NCI-H226 (cell line): ENCODE measurements around the gene MRRF.
"Not testable (repeated sequence)": the region's sequence is repeated elsewhere in the genome, so short reads cannot be mapped to it uniquely, and the experiment has no call there.

Experiments used
- DNase-seq: peaks from one replicate; pipeline ENCODE4 v3.0.0-alpha.2; 2015

Gene MRRF

DNA sequence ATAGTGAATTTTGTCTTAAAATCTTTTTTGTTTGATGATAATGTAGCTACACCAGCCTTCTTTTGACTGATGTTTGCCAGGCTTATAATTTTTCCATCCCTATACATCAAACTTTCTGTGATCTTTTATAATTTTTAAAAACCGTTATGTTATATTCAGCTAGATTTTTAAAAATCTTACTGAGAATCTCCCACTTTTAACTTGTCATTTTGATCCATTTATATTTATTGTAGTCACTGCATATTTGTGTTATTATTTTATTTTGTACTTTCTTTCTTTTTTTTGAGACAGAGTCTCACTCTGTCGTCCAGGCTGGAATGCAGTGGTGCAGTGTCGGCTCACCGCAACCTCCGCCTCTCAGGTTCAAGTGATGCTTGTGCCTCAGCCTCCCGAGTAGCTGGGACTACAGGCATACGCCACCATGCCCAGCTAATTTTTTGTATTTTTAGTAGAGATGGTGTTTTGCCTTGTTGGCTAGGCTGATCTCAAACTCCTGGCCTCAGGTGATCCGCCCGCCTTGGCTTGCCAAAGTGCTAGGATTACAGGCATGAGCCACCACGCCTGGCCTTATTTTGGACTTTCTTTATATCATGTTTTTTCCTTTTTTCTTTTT is 12.7 kb downstream of the MRRF start:
- DNase-seq, result no peak

DNA sequence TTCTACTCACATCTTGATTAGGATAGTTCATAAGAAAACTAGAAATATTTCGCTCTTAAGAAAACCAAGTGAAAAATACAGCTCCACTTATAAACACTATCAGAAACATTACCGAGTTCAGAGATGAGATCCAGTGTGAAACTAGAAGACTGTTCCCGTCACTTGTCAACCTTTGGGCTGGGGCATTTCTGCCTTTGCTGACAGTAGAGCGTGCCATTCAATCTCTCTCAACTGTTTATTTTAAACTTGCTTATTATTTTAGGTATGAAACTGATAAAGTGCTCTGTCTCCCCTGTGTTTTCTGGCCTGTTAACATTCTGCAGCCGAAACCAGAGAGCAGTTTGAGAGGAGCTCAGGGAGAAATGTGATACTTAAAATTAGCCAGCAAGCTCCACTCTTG is 16.7 kb downstream of the MRRF start:
- DNase-seq, result no peak

DNA sequence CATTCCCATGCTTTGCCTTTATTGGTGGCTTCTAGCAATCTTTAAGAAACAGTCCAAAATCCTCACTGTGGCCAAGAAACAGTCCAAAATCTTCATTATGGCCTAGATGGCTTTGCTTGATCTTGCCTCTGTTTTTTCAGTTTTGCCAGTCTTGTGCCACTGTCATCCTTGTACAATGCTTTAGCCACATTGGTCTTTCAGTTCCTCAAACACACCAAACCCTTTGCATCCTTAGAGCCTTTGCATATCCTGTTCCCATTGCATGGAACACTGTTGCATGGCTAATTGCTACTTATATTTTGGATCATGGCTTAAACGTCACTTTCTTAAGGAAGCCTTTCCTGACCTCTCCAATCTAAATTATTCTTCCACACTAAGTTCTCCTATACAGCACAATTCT is 22.1 kb downstream of the MRRF start:
- DNase-seq, result no peak

DNA sequence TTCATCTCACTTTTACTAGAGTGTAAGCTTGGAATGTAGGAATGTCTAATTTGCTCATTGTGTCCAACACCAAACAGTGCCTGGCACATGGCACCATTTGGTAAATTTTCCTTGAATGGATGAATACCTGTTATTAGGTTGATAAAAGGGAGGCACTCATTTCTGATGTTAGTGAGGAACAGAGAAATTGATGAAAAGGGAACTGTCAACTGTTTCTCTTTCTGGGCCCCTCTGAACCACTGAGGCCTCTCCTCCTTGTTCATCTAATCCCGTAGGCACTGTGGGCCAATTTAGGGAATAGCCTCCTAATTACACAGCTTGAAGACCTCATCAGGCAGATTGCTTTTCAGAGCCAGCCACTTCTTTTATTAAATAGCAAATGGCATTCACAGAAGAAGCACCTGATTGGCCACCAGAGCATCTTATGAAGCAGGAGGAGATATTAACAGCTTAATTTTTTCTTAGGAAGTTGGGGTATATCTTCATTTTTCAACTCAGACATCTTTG is 22.6 kb downstream of the MRRF start:
- DNase-seq, result no peak

DNA sequence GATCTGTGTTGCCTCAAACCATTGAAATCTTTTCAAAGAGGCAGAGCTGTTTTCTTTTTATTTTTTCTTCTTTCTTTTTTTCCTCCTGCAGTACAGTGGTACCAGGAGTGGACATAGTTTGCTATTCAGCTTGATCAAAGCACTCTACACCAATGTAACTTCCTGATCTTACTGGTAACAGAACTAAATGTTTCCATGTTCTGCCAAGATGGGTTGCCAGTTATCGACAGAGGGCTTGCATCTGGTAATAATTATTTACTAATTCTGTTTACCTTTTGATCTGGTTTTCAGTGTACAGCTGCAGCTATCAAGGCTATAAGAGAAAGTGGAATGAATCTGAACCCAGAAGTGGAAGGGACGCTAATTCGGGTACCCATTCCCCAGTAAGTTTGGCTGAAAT is 26.8 kb downstream of the MRRF start:
- no peak for DNase-seq

DNA sequence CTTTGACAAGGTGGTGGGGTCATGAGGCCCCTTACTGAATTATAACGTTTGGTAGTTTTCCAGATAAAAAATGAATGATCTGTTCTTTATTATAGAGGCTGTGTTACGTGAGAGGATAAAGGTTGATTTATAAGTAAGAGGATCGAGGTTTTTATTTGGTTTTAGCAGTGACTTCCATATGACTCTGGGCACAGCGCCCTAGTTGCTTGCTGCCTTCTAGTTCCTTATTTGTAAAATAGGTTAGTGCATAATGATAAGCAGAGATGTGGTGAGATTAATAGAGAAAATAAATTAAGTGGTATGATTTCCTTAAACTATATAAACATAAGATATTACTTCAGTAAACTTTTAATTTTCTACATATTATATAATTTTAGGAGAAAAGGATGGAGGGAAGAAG is 29.8 kb downstream of the MRRF start:
- no peak for DNase-seq

DNA sequence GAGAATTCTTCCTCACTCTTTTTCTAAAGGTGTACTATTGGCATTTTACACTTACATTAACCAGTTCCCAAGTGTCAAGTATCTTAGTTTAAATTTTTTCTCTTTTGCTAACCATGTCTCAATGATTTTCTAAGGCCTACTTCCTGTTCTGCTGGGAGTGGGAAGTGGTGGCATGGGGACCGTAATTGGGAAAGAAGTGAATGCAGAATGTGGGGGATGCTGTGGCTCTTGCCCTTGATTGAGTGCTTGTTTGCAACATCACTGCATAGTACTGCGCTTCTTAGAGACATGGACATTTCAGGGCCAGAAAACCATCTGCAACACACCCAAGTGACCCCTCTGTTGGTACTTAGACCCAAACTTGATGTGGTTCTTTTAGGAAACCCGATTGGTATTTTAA is 32.8 kb downstream of the MRRF start:
- DNase-seq, result no peak

DNA sequence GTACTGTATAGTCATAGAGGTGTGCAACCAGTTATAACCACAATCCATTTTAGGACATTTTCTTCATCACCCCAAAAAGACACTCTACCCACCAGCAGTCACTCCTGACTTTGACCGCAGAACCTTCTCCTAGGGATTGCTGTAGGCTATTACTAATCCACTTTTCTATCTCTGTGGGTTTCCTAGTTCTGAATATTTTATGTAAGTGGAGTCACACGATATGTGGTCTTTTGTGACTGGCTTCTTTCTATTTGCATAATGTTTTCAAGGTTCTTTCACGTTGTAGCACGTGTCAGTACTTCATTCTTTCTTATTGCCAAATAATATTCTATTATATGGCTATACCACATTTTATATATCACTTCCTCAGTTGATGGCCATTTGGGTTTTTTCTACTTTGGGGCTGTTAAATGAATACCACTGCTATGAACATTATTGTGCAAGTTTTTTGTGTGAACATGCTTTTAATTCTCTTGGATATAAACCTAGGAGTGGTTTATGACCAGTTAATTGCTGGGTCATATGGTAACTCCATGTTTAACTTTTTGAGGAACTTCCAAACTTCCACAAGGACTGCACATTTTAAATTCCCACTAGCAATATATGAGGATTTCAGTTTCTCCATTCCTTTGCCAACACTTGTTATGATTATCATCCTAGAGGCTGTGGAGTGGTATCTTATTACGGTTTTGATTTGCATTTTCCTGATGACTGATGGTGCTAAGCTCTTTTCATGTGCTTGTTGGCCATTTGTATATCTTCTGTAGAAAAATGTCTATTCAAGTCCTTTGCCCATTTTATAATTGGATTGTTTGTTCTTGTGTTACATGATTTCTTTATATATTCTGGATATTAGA is 37.8 kb downstream of the MRRF start:
- no peak for DNase-seq

DNA sequence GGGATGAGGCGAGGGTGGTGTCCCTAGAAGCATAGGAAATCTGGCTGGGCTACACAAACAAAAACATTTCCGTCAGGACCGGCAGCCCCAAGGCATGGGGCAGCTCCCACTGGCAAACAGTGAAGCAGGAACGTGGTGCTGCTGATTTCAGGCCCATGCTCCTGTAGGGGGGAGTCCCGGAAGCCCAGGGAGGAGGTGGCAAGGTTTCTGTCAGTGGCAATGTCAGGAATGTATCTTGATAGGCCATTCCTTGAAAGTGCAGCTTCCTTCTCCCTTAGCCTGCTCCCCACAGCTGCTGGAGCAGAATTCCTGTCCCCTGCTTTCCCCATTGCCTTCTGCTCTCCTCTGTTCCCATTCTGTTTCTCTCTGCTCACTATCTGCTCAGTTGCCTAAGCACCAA is 42.4 kb downstream of the MRRF start:
- DNase-seq, result no peak

DNA sequence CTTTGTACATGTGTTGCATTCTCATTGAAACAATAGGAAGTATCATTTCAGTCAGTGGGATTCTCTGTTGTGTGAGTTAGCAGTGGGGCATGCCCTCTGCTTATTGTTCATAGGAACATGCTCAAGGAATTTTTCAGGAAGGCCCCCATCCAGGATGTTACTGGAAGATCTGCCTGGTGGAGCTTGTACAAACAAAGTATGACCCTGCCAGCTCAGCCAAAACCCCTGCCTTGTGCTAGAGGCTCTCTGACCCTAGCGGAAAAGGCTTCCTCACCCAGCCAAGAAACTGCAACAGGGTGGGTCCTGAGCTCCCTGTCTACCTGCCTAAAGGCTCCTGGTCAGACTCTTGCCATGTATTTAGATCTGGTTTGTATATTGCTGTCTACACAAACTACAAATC is 43.2 kb downstream of the MRRF start:
- no peak for DNase-seq

DNA sequence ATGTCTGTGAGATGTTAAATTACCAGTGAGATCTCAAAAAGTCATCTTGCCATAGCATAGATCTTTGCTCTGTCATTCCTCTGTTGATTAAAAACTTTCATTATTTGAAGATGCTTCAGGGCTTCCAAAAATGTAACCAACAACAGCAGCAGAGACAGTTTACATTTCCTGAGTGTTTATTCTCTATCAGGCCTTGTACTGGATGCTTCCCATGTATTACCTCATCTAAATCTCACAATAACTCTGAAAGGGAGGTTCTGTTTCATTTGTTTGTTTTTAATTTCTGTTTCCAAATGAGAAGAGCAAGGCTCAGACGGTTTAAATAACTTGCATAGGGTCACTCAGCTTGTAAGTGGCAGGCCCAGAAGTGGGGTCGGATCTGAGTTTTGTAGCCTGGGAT is 45.2 kb downstream of the MRRF start:
- no peak for DNase-seq

DNA sequence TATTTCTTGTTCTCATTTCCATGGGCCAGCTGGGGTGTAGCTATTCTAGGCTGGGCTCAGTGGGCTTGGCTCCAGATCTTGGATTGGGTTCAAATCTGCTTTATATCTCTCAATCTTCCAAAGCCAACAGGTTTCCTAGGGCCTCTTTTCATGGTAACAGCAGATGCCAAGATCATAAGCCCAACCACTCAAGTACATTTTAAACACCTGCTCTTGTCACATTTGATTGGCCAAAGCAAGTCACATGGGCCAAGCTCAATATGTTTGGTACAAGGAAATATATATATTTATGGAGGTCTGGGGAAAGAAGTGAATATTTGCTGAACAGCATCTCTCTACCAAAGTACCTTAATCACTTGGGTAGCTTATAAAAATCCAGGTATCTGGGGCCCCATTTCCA is 49.5 kb downstream of the MRRF start:
- no peak for DNase-seq

DNA sequence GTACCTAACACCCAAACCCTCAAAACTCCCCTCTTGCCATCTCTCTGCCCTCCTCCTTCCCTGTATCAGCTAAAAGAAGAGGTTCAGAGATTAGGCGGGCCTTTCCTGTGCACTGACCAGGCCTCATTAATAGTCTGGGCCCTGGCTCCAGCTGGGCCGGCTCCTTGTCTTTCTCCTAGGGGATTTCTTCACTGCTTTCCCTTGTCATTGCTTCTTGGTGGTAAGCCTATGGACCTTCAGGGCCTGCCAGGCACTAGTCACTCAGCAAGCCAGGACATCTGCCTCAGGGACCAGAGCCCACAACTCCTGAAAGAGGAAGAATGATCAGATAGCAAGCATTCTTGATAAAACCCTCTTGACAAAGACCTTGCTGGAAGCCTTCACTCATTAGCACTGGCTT is 50.9 kb downstream of the MRRF start:
- no peak for DNase-seq

DNA sequence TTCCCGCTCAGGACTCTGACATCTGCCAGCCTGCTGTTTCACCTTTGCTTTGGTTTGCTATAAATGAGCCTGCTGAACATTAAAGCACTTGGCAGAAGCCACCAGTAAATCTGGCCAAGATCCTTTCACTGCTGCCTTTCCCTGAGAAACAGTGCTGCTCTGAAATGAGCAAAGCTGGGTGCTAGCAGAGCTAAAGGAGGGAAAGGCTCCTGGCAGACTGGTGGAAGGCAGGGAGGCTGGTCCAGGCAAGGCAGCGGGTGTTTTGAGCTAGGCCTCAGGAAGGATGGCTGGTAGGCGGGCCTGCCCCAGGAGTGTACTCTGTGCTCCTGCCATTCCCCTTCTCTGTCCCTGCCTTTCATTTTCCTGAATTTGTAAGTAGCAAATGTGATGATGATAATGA is 53.6 kb downstream of the MRRF start:
- no peak for DNase-seq

DNA sequence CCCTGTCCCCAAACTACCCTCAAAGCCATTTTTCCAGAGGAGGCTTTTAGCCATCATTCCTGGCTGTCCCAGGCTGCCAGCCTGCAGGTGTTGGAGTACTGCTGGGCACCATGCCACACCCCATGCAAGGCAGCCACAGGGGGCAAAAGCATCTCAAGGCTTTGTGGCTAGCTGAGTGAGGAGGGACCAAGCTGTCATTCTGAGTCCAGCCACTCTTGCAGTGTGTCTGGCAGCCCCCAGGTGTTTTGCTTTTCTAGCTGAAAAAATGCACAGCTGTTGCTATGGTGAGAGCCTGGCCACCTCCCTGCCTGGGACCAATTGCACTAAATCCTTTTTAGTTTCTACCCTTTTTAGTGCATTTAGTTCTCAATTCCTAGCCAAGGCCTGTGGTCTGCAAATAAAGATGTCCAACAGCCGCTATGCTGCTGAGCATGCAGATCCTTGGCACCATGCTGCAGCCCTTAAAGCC is 55.8 kb downstream of the MRRF start:
- DNase-seq, result no peak

DNA sequence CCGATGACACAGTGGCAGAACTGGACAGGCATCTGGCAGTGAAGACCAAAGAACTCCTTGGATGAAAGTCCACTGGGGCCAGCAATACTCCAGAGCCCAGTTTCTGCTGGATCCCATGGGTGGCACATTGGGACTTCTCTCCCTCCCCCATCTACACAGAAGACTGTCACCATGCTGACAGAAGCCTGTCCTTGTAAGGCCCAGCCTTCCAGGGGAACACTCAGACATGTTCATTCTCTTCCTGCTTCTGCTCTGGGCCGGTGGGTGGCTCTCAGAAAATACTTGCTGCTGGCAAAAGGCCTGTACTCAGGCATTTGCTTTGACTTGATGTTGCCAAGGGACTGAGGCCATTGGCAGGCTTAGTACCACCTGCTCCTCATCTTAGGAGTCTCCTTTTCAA is 57.9 kb downstream of the MRRF start:
- DNase-seq, result no peak

DNA sequence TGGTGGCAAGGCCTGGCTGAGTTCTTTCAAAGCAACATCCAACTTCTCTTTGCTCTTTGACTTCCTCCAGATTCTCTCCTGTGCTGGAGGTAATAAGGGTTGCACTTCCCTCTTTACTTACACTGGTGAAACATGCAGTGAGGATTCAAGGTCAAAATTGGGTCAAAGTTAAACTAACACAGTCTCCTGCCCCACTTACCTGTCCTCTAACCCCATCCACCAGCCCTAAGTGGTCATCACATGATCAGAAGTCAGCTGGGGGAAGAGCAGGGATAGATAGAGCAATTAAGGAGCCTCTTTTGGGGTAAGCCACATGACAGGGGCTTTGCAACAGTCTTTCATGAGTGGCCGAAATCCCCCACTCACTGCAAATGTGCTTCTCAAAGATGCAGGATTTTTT is 60.0 kb downstream of the MRRF start:
- not testable (repeated sequence) for DNase-seq

DNA sequence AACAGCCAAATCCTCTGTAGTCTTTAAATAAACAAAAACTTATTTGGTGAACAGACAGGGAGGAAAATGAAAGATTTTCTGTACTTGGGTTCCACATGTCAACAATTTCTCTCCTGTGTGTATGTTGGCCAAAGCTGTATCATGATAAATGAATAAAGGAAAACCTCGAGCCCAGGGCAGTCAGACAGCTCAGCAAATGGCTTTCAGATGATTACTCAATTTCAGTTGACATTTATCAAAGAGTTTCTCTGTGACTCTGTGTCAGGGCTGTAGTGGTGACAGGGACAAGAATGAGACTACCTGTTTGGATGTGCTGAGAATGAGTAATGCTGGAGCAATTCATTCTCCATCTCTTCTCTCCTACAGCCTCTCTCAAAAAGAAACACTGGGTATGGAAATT is 60.4 kb downstream of the MRRF start:
- DNase-seq, result no peak

DNA sequence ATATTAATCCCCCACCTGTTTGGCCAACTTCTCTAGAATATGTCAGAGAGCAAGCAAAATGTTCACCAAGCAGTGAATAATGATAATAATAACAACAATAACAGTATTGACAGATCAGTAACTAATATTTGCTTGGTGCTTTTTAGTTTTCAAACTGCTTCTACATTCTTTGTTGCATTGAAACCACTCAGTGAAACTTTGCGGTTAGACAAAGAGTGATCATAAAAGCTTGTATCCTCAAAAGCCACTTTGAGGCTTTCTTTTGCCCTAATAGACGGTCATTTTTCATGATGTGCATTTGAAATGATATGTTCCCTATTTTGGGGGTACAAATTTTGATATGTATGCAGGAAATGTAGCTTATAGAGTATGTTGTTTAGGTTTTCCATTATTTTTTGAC is 62.5 kb downstream of the MRRF start:
- DNase-seq, result no peak

DNA sequence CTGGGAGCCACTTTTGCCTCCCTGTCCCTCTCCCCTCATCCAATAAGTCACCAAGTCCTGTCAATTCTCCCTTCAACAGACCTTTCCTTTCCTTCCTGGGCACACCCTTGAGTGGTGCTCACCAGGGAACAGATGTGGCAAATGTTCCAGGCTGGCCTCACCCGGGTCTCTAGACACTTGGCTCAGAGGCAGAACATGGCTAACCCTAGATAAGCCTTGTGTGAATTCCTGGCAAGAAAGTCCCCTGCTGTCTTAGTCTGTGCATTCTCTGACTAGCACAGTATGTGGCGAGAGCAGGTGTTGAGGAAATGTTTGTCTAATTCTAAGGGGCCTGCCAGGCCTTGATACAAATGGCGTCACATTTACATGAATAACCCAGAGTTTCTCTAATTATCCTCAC is 64.9 kb downstream of the MRRF start:
- DNase-seq, result no peak

DNA sequence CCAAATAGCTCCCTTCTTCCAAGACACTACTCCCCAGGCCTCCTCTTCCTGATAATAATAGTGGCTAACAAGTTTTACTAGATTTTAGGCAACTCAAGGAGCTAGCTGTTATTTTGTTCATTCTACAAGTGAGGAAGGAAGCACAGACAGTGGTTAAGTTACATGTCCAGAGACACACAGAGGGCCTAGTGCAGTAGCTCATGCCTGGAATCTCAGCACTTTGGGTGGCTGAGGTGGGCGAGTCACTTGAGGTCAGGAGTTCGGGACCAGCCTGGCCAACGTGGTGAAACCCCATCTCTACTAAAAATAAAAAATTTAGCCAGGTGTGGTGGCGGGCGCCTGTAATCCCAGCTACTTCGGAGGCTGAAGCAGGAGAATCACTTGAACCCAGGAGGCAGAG is 65.8 kb downstream of the MRRF start:
- DNase-seq, result not testable (repeated sequence)

DNA sequence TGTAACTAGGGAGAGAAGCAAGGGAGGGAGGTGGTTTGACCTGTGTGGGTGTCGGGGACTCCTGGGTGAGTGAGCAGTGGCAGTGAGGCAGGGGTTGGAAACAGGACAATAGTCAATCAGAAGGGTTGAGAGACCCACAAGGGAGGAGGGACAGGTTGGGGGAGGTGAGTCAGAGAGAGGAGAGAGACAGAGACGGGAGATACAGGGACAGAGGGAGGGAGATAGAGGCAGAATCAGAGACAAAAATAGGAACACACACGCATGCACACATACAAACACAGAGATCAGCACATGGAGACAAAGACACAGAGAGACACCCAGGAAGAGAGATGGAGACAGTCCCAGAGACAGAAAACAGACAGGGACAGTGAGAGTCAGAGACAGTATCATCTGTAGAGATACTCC is 66.8 kb downstream of the MRRF start:
- no peak for DNase-seq

DNA sequence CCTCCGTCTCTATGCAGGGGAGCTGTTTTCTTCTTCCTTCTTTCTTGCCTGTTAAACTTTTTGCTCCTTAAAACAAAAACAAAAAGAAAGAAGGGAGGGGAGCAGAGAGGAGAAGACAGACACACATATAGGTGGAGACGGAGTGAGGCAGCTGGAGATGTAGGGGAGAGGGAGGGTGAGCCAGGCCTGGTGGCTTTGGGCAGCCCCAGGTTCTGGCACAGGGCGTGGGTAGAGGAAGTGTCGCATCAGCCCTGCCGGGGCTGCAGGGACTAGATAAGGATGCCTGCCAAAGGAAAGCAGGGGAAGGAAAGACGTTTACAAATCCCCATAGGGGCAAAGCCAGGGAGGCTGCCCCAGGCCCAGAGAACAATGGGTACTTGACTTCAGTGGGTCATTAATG is 67.4 kb downstream of the MRRF start:
- DNase-seq, result no peak

DNA sequence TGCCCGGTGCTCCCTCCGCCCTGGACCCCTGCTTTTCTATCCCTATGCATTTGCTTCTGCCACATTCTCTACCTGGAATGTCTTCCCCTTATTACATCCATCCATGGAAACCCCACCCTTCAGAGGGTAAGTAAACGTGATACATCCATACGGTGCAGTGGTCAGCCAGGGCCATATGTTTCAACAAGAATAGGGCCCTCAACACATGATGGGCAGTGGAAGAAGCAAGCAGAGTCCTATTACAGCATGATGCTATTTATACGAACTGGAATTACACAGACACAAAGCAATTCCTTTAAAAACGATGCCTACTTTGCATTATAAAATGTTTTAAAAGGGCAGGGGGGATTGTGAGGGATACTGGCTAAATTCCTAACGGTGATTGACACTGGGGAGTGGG is 68.0 kb downstream of the MRRF start:
- DNase-seq, result no peak
